GM12878 (cell line): ENCODE results near the gene DNAJC28. TPM values are rescaled to one million over a fixed set of nuclear protein-coding genes. Genes with fewer than 3 reads are reported as not detected.

ENCODE experiments used
- ATAC-seq: fragments of 200-7000 bp; cut with Tn5 transposase; 3 replicates; pipeline ENCODE4 v1.9.1; 2020; ENCODE audit warnings: mild to moderate bottlenecking, moderate library complexity
- BruUV-seq: library from RNA; stranded (reverse); fragments of 400-500 nt; replicated peaks from 2 replicates; lab custom pipeline; 2021; lab: Mats Ljungman, UMichigan
- CTCF ChIA-PET: fragments of 300-600 bp; sonication (Branson Sonifier 250); formaldehyde crosslinking; extraction: SDS; loops from one replicate; lab custom pipeline; 2021; ENCODE audit warnings: inconsistent platforms; lab: Yijun Ruan, JAX
- POLR2A ChIA-PET: fragments of 350-600 bp; formaldehyde crosslinking; extraction: SDS; loops from one replicate; lab custom pipeline; 2021; ENCODE audit warnings: inconsistent platforms; lab: Charles Lee
- RAD21 ChIA-PET: fragments of 300-600 bp; sonication (Branson Sonifier 250); formaldehyde crosslinking; loops from one replicate; lab custom pipeline; 2023; ENCODE audit warnings: antibody characterized with exemption; ENCODE audit not compliant: unreplicated experiment; lab: Charles Lee
- SMC1A ChIA-PET: fragments of 300-600 bp; sonication (Branson Sonifier 250); formaldehyde crosslinking; loops from one replicate; lab custom pipeline; 2023; ENCODE audit not compliant: unreplicated experiment, uncharacterized antibody; lab: Charles Lee
- DNase-seq: peaks from one replicate; pipeline ENCODE4 v3.0.0-alpha.2; 2011; ENCODE audit warnings: low read depth, low spot score
- FAIRE-seq: peaks from 3 replicates; lab custom pipeline; 2011; peaks lifted over from hg19 to GRCh38; lab: Jason Lieb, UNC
- H2AFZ ChIP-seq: 2 replicates; pipeline ENCODE4 v1.6.0; 2011; ENCODE audit warnings: low read depth, low read length, control low read depth; ENCODE audit not compliant: control insufficient read depth
- H3K27ac ChIP-seq: 2 replicates; pipeline ENCODE4 v1.5.1; 2011; ENCODE audit warnings: control low read depth; ENCODE audit not compliant: control insufficient read depth, insufficient read depth
- H3K27me3 ChIP-seq, 2 experiments: replicated peaks in 1 of 2; 2 replicates each; pipeline versions ENCODE4 v1.6.0 to v1.6.1; 2011; ENCODE audit warnings: low read length in 1 of 2; ENCODE audit not compliant: control insufficient read depth in 2 of 2, insufficient read depth in 2 of 2
- H3K36me3 ChIP-seq, 2 experiments: 2 replicates each; pipeline ENCODE4 v1.5.1; 2011; ENCODE audit warnings: low read length in 1 of 2; ENCODE audit not compliant: control insufficient read depth in 2 of 2, insufficient read depth in 2 of 2
- H3K4me1 ChIP-seq: 2 replicates; pipeline ENCODE4 v1.6.1; 2011; ENCODE audit warnings: mild to moderate bottlenecking, low read length, moderate library complexity, mixed read lengths; ENCODE audit not compliant: control insufficient read depth, insufficient read depth
- H3K4me2 ChIP-seq: 2 replicates; pipeline ENCODE4 v1.6.0; 2011; ENCODE audit warnings: control low read depth; ENCODE audit not compliant: control insufficient read depth, insufficient read depth
- H3K4me3 ChIP-seq: fragments of 200-600 bp; sonication (generic); 2 replicates; pipeline ENCODE4 v1.5.1; 2016
- H3K79me2 ChIP-seq: 2 replicates; pipeline ENCODE4 v1.6.0; 2011; ENCODE audit warnings: low read length; ENCODE audit not compliant: control insufficient read depth, insufficient read depth
- H3K9ac ChIP-seq: 2 replicates; pipeline ENCODE4 v1.8.0; 2011; ENCODE audit warnings: low read length, control low read depth, mixed read lengths; ENCODE audit not compliant: control insufficient read depth, insufficient read depth
- H3K9me3 ChIP-seq: replicated peaks from 3 replicates; pipeline ENCODE4 v1.5.1; 2011; ENCODE audit warnings: mild to moderate bottlenecking, low read length; ENCODE audit not compliant: control insufficient read depth, insufficient read depth
- H4K20me1 ChIP-seq: 2 replicates; pipeline ENCODE4 v1.6.0; 2011; ENCODE audit not compliant: control insufficient read depth, insufficient read depth
- ASH2L ChIP-seq: fragments of 300-600, 200-600 bp; sonication (generic); IDR thresholded peaks from 2 replicates; pipeline ENCODE4 v1.6.1; 2017; ENCODE audit warnings: low read depth, mild to moderate bottlenecking, borderline replicate concordance
- CHD1 ChIP-seq: IDR thresholded peaks from 2 replicates; pipeline ENCODE4 v1.6.1; 2012; ENCODE audit warnings: low read depth, low read length, improper control_type of control experiment
- MEF2B ChIP-seq: fragments of 450-650 bp; IDR thresholded peaks from 2 replicates; pipeline ENCODE4 v1.6.1; 2018; ENCODE audit warnings: mild to moderate bottlenecking, moderate library complexity; ENCODE audit not compliant: partially characterized antibody, poor library complexity, severe bottlenecking
- MYC ChIP-seq: IDR thresholded peaks from 2 replicates; pipeline ENCODE4 v1.6.1; 2011; ENCODE audit warnings: mild to moderate bottlenecking, low read length, moderate library complexity, inconsistent platforms; ENCODE audit not compliant: insufficient read depth, insufficient replicate concordance, insufficient read length, severe bottlenecking
- POLR2AphosphoS5 ChIP-seq: IDR thresholded peaks from 2 replicates; pipeline ENCODE4 v1.6.1; 2011; ENCODE audit warnings: mild to moderate bottlenecking, low read length, inconsistent platforms
- SMAD5 ChIP-seq: IDR thresholded peaks from 2 replicates; pipeline ENCODE4 v1.6.1; 2016; ENCODE audit warnings: antibody characterized with exemption, low read depth
- SMARCA5 ChIP-seq: fragments of 450-650 bp; IDR thresholded peaks from 2 replicates; pipeline ENCODE4 v1.6.1; 2017; ENCODE audit warnings: mild to moderate bottlenecking
- SUPT20H ChIP-seq: IDR thresholded peaks from 2 replicates; pipeline ENCODE4 v1.6.1; 2011; ENCODE audit warnings: low read depth, mild to moderate bottlenecking, low read length, moderate library complexity, borderline replicate concordance; ENCODE audit not compliant: control insufficient read depth
- WGBS: methylation state at CpG from one replicate; pipeline ENCODE4 v1.1.6; 2016; ENCODE audit warnings: low lambda C conversion rate; ENCODE audit not compliant: insufficient replicate concordance, insufficient coverage; ENCODE audit errors: missing lambda C conversion rate; 5-methylcytosine and 5-hydroxymethylcytosine counted together
- in situ Hi-C: fragments of 300-500 bp; cut with MboI; formaldehyde crosslinking; loops from 9 replicates; pipeline ENCODE4 v1.14.3; 2018; ENCODE audit warnings: mixed read lengths
- intact Hi-C: fragments of 100-400 bp; cut with micrococcal nuclease; formaldehyde crosslinking; loops from one replicate; pipeline ENCODE4 v1.14.2; 2022; ENCODE audit not compliant: unreplicated experiment
- polyA plus RNA-seq, 11 experiments: library from polyadenylated mRNA; depleted of rRNA in 4 of 11; unstranded in 6 of 11; stranded (reverse) in 5 of 11; fragments of >200 nt; fragmentation: Nextera tagmentation in 4 of 11; fragmentation: Illumina TruSeq in 1 of 11; extraction: Ambion mirVana in 4 of 11; extraction: Trizol in 1 of 11; gene quantifications; 1 replicate in 1 of 11; 2 replicates in 10 of 11; pipeline versions ENCODE4 v1.2.1 to v1.2.3, GENCODE V29; 2011 to 2016; ENCODE audit warnings: inconsistent platforms in 2 of 11, missing spikeins in 2 of 11, low read depth in 1 of 11
- total RNA-seq, 4 experiments: library from RNA; depleted of rRNA in 3 of 4; stranded (reverse); fragments of >200 nt in 3 of 4; fragmentation: Illumina TruSeq in 1 of 4; extraction: Trizol in 1 of 4; gene quantifications; 2 replicates each; pipeline versions ENCODE4 v1.2.1 to v1.2.3, GENCODE V29; 2013 to 2021
- TF ChIP-seq, protein P1 (sequence below): fragments of 450-650 bp; IDR thresholded peaks from 2 replicates; pipeline ENCODE4 v1.6.1; 2017; ENCODE audit warnings: mild to moderate bottlenecking, low read depth, inconsistent platforms; ENCODE audit not compliant: poor library complexity, severe bottlenecking
- TF ChIP-seq, protein P2 (sequence below): fragments of 450-650 bp; IDR thresholded peaks from 2 replicates; pipeline ENCODE4 v1.6.1; 2016; ENCODE audit warnings: mild to moderate bottlenecking, moderate library complexity, borderline replicate concordance

The DNAJC28 gene
- total and polyA plus RNA-seq, 10 of the 15 experiments (the other 5 are each of a cell fraction or from before 2014, with no cell fraction given): 0.26 to 0.77 (median 0.54) TPM

GRCh38 chr21:33443194-33443593 is 48.3 kb downstream of the DNAJC28 start:
- Histone ChIP-seq H3K27me3 (no peaks in the 10 kb centered on the region), H2AFZ (no peak overlapping the region), H3K4me1 (peaks cover 19% of the 10 kb centered on the region), H3K79me2 (no peaks in the 10 kb centered on the region), H3K27ac (no peak overlapping the region), H3K9me3 (no peaks in the 10 kb centered on the region), H3K36me3 (no peaks in the 10 kb centered on the region), H3K4me3 (no peak overlapping the region), H3K9ac (no peak overlapping the region), H4K20me1 (no peaks in the 10 kb centered on the region), H3K4me2 (no peak overlapping the region)
- no peak for FAIRE-seq
- in situ Hi-C loops (loop anchor here (5.0 to 10.0 kb wide), 3 partner anchors 241 to 611 kb away; no protein-coding TSS in a partner anchor), intact Hi-C loops (loop anchor here (2.0 to 10.0 kb wide), 4 partner anchors 38 to 608 kb away; no protein-coding TSS in a partner anchor)
- WGBS: 99% methylated on average over 5 of the region's 5 CpGs
- no peak for ATAC-seq
- ChIA-PET RAD21 (interaction anchor here (1.0 to 8.5 kb wide), 8 partner anchors 8 to 243 kb away, joined by 4 to 148 read pairs (median 14); no protein-coding TSS in a partner anchor), POLR2A (interaction anchor here (1.8 to 4.3 kb wide), 4 partner anchors 11 to 239 kb away, joined by 7 to 27 read pairs (median 13); no protein-coding TSS in a partner anchor), CTCF (interaction anchor here (0.7 to 12.7 kb wide), 8 partner anchors 9 to 243 kb away, joined by 3 to 319 read pairs (median 6); no protein-coding TSS in a partner anchor), SMC1A (interaction anchor here (0.7 to 9.6 kb wide), 20 partner anchors 9 to 246 kb away, joined by 3 to 133 read pairs (median 8); no protein-coding TSS in a partner anchor)
- no peak for DNase-seq
- TF ChIP-seq SMAD5: no peak
- TF ChIP-seq ASH2L: no peak
- no peak for TF ChIP-seq SMARCA5
- TF ChIP-seq POLR2AphosphoS5: no peak
- no peak for TF ChIP-seq MYC
- TF ChIP-seq SUPT20H: no peak
- no peak for TF ChIP-seq MEF2B
- no peak for TF ChIP-seq CHD1
- TF ChIP-seq, protein P1, sequence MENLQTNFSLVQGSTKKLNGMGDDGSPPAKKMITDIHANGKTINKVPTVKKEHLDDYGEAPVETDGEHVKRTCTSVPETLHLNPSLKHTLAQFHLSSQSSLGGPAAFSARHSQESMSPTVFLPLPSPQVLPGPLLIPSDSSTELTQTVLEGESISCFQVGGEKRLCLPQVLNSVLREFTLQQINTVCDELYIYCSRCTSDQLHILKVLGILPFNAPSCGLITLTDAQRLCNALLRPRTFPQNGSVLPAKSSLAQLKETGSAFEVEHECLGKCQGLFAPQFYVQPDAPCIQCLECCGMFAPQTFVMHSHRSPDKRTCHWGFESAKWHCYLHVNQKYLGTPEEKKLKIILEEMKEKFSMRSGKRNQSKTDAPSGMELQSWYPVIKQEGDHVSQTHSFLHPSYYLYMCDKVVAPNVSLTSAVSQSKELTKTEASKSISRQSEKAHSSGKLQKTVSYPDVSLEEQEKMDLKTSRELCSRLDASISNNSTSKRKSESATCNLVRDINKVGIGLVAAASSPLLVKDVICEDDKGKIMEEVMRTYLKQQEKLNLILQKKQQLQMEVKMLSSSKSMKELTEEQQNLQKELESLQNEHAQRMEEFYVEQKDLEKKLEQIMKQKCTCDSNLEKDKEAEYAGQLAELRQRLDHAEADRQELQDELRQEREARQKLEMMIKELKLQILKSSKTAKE: no peak
- TF ChIP-seq, protein P2, sequence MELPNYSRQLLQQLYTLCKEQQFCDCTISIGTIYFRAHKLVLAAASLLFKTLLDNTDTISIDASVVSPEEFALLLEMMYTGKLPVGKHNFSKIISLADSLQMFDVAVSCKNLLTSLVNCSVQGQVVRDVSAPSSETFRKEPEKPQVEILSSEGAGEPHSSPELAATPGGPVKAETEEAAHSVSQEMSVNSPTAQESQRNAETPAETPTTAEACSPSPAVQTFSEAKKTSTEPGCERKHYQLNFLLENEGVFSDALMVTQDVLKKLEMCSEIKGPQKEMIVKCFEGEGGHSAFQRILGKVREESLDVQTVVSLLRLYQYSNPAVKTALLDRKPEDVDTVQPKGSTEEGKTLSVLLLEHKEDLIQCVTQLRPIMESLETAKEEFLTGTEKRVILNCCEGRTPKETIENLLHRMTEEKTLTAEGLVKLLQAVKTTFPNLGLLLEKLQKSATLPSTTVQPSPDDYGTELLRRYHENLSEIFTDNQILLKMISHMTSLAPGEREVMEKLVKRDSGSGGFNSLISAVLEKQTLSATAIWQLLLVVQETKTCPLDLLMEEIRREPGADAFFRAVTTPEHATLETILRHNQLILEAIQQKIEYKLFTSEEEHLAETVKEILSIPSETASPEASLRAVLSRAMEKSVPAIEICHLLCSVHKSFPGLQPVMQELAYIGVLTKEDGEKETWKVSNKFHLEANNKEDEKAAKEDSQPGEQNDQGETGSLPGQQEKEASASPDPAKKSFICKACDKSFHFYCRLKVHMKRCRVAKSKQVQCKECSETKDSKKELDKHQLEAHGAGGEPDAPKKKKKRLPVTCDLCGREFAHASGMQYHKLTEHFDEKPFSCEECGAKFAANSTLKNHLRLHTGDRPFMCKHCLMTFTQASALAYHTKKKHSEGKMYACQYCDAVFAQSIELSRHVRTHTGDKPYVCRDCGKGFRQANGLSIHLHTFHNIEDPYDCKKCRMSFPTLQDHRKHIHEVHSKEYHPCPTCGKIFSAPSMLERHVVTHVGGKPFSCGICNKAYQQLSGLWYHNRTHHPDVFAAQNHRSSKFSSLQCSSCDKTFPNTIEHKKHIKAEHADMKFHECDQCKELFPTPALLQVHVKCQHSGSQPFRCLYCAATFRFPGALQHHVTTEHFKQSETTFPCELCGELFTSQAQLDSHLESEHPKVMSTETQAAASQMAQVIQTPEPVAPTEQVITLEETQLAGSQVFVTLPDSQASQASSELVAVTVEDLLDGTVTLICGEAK: no peak
- BruUV-seq: no TSS peak
